Natural killer cell treated with Interleukin-12 subunit alpha and Interleukin-12 subunit beta and Interleukin-15 and Interleukin-18, amount 100 ng/mL, for 72 hours (primary cell): ENCODE results near the gene DLGAP1. TPM values are rescaled to one million over a fixed set of nuclear protein-coding genes. Genes with fewer than 3 reads are reported as not detected.
"Not testable (repeated sequence)": the region's sequence is repeated elsewhere in the genome, so short reads cannot be mapped to it uniquely, and the experiment has no call there.

ENCODE experiments used
- ATAC-seq, 2 donors: fragments of 150-1000 bp; cut with Tn5 transposase in 1 of 2; sonication (Bioruptor Pico), chemical (Tn5 transposase) in 1 of 2; 2 replicates each; pipeline ENCODE4 v1.10.0; 2021
- DNase-seq: peaks from one replicate; pipeline ENCODE4 v3.0.0; 2022; ENCODE audit warnings: low spot score
- H3K27ac Mint-ChIP-seq, 2 donors: 1 replicate in 1 of 2; 2 replicates in 1 of 2; pipeline ENCODE4 v1.8.0; 2022; ENCODE audit warnings: mixed read lengths in 2 of 2, mild to moderate bottlenecking in 1 of 2, moderate library complexity in 1 of 2
- H3K27me3 Mint-ChIP-seq, 2 donors: 1 replicate in 1 of 2; 2 replicates in 1 of 2; pipeline ENCODE4 v1.8.0; 2022; ENCODE audit warnings: mixed read lengths in 2 of 2
- H3K36me3 Mint-ChIP-seq: one replicate; pipeline ENCODE4 v1.8.0; 2022; ENCODE audit warnings: mixed read lengths
- H3K4me1 Mint-ChIP-seq, 2 donors: 1 replicate in 1 of 2; 2 replicates in 1 of 2; pipeline ENCODE4 v1.8.0; 2022; ENCODE audit warnings: low read depth in 2 of 2, mixed read lengths in 2 of 2, mild to moderate bottlenecking in 1 of 2
- H3K4me3 Mint-ChIP-seq: one replicate; pipeline ENCODE4 v1.8.0; 2022; ENCODE audit warnings: mixed read lengths
- H3K9me3 Mint-ChIP-seq: 2 replicates; pipeline ENCODE4 v1.8.0; 2022; ENCODE audit warnings: mixed read lengths
- total RNA-seq, 2 donors: library from RNA; stranded (reverse); gene quantifications; one replicate each; pipeline ENCODE4 v1.2.3, GENCODE V29; 2022

The DLGAP1 gene
- total RNA-seq, 2 donors from 2014 or later = not detected

- Mint-ChIP-seq H3K4me1 (peaks cover 7 to 9% of the 10 kb centered on the region in 2 donors), H3K4me3 (no peak overlapping the region), H3K27me3 (no peaks in the 10 kb centered on the region), H3K27ac (no peak overlapping the region), H3K9me3 (no peaks in the 10 kb centered on the region), H3K36me3 (no peaks in the 10 kb centered on the region)
- ATAC-seq (peak; percentile 69 to 78), DNase-seq (peak; percentile 64)
These were observed 851.5 kb downstream of the DLGAP1 start for GRCh38 chr18:3603421-3604234.

GRCh38 chr18:3601106-3601755, 853.9 kb downstream of the DLGAP1 start:
- ATAC-seq, H3K27ac Mint-ChIP-seq, H3K4me3 Mint-ChIP-seq, H3K36me3 Mint-ChIP-seq, H3K27me3 Mint-ChIP-seq, H3K9me3 Mint-ChIP-seq, DNase-seq: not testable (repeated sequence)
- peaks cover 17 to 20% of the 10 kb centered on the region in 2 donors for H3K4me1 Mint-ChIP-seq

DNA sequence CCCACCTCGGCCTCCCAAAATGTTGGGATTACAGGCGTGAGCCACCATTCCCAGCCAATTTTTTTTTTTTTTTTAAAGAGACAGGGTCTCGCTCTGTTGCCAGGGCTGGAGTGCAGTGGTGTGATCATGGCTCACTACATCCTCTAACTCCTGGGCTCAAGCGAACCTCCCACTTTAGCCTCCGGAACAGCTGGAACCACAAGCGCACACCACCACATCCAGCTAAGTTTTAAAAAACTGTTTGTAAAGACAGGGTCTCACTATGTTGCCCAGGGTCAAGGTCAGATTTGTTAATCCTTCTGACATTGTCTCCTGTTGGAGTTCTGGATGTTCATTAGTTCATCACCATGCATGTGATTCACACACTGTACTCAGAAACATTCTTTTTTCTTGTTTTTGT, 855.2 kb downstream of the DLGAP1 start:
- ATAC-seq (no peak), DNase-seq (no peak)
- Mint-ChIP-seq H3K27me3 (no peaks in the 10 kb centered on the region), H3K4me1 (peaks cover 28 to 31% of the 10 kb centered on the region in 2 donors), H3K9me3 (no peaks in the 10 kb centered on the region), H3K36me3 (no peaks in the 10 kb centered on the region), H3K4me3 (no peak overlapping the region), H3K27ac (peak overlapping the region in 1 of 2 donors; percentile 47)

GRCh38 chr18:3599195-3599594, 855.9 kb downstream of the DLGAP1 start:
- Mint-ChIP-seq H3K4me3 (no peak overlapping the region), H3K36me3 (no peaks in the 10 kb centered on the region), H3K9me3 (no peaks in the 10 kb centered on the region), H3K27me3 (no peaks in the 10 kb centered on the region), H3K4me1 (peaks cover 35 to 37% of the 10 kb centered on the region in 2 donors), H3K27ac (peak overlapping the region in 1 of 2 donors; percentile 47)
- no peak for ATAC-seq
- no peak for DNase-seq

DNA sequence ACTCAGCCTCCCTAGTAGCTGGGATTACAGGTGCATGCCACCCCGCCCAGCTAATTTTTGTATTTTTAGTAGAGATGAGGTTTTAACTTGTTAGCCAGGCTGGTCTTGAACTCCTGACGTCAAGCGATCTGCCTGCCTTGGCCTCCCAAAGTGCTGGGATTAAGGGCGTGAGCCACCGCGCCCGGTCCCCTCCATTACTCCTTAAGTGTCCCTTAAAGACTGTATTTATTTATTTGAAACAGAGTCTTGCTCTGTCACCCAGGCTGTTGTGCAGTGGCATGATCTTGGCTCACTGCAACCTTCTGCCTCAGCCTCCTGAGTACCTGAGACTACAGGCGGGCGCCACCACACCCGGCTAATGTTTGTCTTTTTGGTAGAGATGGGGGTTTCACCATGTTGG, 856.5 kb downstream of the DLGAP1 start:
- H3K27ac Mint-ChIP-seq = peak overlapping the region; percentile 47 to 94
- H3K4me3 Mint-ChIP-seq = no peak overlapping the region
- peaks cover 37 to 39% of the 10 kb centered on the region in 2 donors for H3K4me1 Mint-ChIP-seq
- H3K27me3 Mint-ChIP-seq = no peaks in the 10 kb centered on the region
- ATAC-seq = no peak
- no peak for DNase-seq
- no peaks in the 10 kb centered on the region for H3K9me3 Mint-ChIP-seq
- no peaks in the 10 kb centered on the region for H3K36me3 Mint-ChIP-seq

- Mint-ChIP-seq H3K36me3 (no peaks in the 10 kb centered on the region), H3K27ac (peak overlapping the region; percentile 94 to 95), H3K4me3 (peak overlapping the region; percentile 82), H3K27me3 (no peaks in the 10 kb centered on the region), H3K9me3 (no peaks in the 10 kb centered on the region), H3K4me1 (peaks cover 45 to 47% of the 10 kb centered on the region in 2 donors)
- no peak for DNase-seq
- ATAC-seq = no peak
These were observed 857.4 kb downstream of the DLGAP1 start for GRCh38 chr18:3597409-3598357.

GRCh38 chr18:3596637-3597384, 858.3 kb downstream of the DLGAP1 start:
- Mint-ChIP-seq H3K9me3 (no peaks in the 10 kb centered on the region), H3K27me3 (no peaks in the 10 kb centered on the region), H3K4me1 (peaks cover 48 to 53% of the 10 kb centered on the region in 2 donors), H3K4me3 (peak overlapping the region; percentile 82), H3K27ac (peak overlapping the region; percentile 94 to 95), H3K36me3 (no peaks in the 10 kb centered on the region)
- ATAC-seq (peak; percentile 52 to 61), DNase-seq (peak; percentile 80)

GRCh38 chr18:3596324-3596636, 858.8 kb downstream of the DLGAP1 start:
- ATAC-seq (no peak), DNase-seq (no peak)
- Mint-ChIP-seq H3K4me1 (peaks cover 49 to 54% of the 10 kb centered on the region in 2 donors), H3K27me3 (no peaks in the 10 kb centered on the region), H3K36me3 (no peaks in the 10 kb centered on the region), H3K4me3 (peak overlapping the region; percentile 82), H3K9me3 (no peaks in the 10 kb centered on the region), H3K27ac (peak overlapping the region; percentile 94 to 95)

DNA sequence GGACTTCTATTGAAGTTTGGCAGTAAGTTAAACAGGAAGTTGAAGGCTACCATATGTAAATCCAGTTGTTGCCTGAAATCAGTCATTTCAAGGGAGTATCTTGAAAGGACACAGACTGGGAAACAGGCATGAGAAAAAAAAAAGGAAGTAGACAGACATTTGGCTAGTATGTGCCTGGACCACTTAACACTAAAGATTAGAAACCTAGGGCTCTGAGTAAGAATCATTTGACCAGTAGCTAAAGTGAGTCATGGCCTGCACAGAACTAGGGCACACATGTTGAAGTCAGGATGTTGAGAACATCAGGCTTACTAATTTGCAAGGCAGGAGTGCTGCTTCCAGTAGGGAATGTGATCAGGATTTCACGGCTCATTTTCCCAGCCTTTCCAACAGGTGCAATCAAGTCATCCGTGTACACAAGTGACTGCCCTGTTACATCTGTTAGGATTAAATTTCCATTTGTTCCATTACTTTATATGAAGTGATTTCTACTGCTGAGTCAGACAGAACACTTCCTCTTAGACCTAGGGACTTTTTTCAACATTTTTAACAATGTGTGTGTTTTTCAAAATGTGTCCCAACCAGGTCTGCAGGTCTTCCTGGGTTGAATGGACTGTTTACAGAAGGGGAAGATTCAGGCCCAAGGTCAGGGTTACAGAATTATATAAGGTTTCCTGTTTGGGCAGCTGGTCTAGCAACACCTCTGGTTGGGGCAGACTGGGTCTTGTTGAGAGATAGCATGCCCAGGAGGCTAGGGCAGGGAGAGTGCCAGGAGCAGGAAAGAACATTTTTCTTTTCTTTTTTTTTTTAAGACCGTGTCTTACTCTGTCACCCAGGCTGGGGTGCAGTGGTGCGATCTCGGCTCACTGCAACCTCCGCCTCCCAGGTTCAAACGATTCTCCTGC, 859.5 kb downstream of the DLGAP1 start:
- Mint-ChIP-seq H3K36me3 (no peaks in the 10 kb centered on the region), H3K27ac (peak overlapping the region; percentile 94 to 95)
- peak; percentile 78 for ATAC-seq

GRCh38 chr18:3594760-3595368, 860.2 kb downstream of the DLGAP1 start:
- H3K27me3 Mint-ChIP-seq = no peaks in the 10 kb centered on the region
- H3K27ac Mint-ChIP-seq = peak overlapping the region; percentile 94 to 95
- ATAC-seq = no peak

More for the DNA sequence above, 859.5 kb downstream of the DLGAP1 start:
- peak; percentile 74 for DNase-seq
- Mint-ChIP-seq H3K4me3 (peak overlapping the region; percentile 82), H3K27me3 (no peaks in the 10 kb centered on the region), H3K4me1 (peaks cover 49 to 54% of the 10 kb centered on the region in 2 donors), H3K9me3 (no peaks in the 10 kb centered on the region)

DNA sequence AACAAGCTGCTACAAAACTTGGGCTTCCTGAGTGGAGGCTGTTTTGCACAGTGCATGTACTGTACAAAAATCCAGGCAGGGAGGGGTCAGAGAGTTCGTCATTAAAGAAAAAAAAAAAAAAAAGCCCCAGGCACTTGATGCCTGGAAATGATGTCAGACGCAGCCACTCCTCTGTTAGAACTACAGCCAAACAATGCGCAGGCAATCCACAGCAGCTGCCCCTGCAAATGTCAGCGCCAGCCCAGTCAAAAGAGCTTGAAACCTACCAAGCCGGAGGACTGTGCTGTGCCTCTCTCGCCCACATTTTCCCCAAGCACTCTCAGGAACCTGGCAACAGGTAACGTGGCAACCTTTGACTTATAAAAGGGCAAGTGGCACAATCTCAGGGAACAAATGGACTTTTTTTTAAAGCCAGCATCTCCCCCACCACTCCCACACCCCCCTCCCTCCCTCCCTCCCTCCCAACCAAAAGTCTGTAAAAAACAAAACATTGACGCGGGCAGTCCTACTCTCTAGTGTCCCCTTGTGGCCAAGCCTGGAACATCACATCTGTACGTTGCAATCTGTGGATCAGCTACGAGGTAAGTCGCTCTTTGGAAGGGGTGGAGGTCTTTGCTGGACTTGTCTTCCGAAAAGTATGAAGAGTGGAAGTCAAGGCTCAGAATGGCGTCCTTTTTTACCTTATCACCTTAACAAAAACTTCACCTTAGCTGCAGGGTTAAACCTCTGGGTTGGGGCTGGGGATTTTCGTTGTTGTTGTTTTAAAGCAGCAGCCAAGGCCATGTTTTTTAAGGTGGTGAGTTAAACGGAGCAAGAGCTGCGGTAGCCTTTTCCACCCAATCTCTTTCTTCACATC, 861.0 kb downstream of the DLGAP1 start:
- no peaks in the 10 kb centered on the region for H3K36me3 Mint-ChIP-seq
- peak overlapping the region; percentile 94 to 95 for H3K27ac Mint-ChIP-seq
- H3K4me1 Mint-ChIP-seq = peaks cover 49 to 54% of the 10 kb centered on the region in 2 donors
- DNase-seq (peak; percentile 87), ATAC-seq (peak; percentile 82 to 92)
- no peaks in the 10 kb centered on the region for H3K9me3 Mint-ChIP-seq
- H3K27me3 Mint-ChIP-seq = no peaks in the 10 kb centered on the region
- peak overlapping the region; percentile 82 for H3K4me3 Mint-ChIP-seq

More at GRCh38 chr18:3594760-3595368, 860.2 kb downstream of the DLGAP1 start:
- H3K4me3 Mint-ChIP-seq = peak overlapping the region; percentile 82
- no peaks in the 10 kb centered on the region for H3K36me3 Mint-ChIP-seq
- no peak for DNase-seq
- no peaks in the 10 kb centered on the region for H3K9me3 Mint-ChIP-seq
- H3K4me1 Mint-ChIP-seq = peaks cover 49 to 54% of the 10 kb centered on the region in 2 donors
